Keratinocyte (primary cell): Measurements from ENCODE around the gene ALDH1L1. TPM values are rescaled to one million over a fixed set of nuclear protein-coding genes. Genes with fewer than 3 reads are reported as not detected.

ENCODE experiments used
- DNase-seq: peaks from one replicate; pipeline ENCODE4 v3.0.0-alpha.2; 2011; ENCODE audit warnings: low read depth, missing footprints, low spot score
- FAIRE-seq: peaks from 2 replicates; lab custom pipeline; 2011; peaks lifted over from hg19 to GRCh38; lab: Jason Lieb, UNC
- H2AFZ ChIP-seq: 2 replicates; pipeline ENCODE4 v1.6.0; 2012; ENCODE audit warnings: low read length, control low read depth, inconsistent platforms; ENCODE audit not compliant: control insufficient read depth
- H3K27ac ChIP-seq: 2 replicates; pipeline ENCODE4 v1.5.1; 2011; ENCODE audit warnings: low read length; ENCODE audit not compliant: control insufficient read depth, insufficient read depth
- H3K27me3 ChIP-seq: 3 replicates; pipeline ENCODE4 v1.6.0; 2011; ENCODE audit warnings: low read length; ENCODE audit not compliant: control insufficient read depth, insufficient read depth; ENCODE audit errors: extremely low read depth
- H3K36me3 ChIP-seq, 2 experiments: 2 replicates in 1 of 2; 3 replicates in 1 of 2; pipeline ENCODE4 v1.5.1; 2011; ENCODE audit warnings: low read length in 2 of 2, mild to moderate bottlenecking in 1 of 2; ENCODE audit not compliant: control insufficient read depth in 2 of 2, insufficient read depth in 2 of 2; ENCODE audit errors: extremely low read depth in 1 of 2
- H3K4me1 ChIP-seq: 3 replicates; pipeline ENCODE4 v1.5.1; 2011; ENCODE audit warnings: low read length; ENCODE audit not compliant: control insufficient read depth, insufficient read depth; ENCODE audit errors: extremely low read depth
- H3K4me2 ChIP-seq: 3 replicates; pipeline ENCODE4 v1.6.0; 2011; ENCODE audit warnings: low read depth, low read length; ENCODE audit not compliant: control insufficient read depth, insufficient read depth; ENCODE audit errors: extremely low read depth
- H3K4me3 ChIP-seq, 3 experiments: fragments of 200-600 bp in 1 of 3; sonication (generic) in 1 of 3; 2 replicates in 2 of 3; 3 replicates in 1 of 3; pipeline ENCODE4 v1.5.1; 2011 to 2016; ENCODE audit warnings: low read length in 3 of 3, mild to moderate bottlenecking in 3 of 3, control low read depth in 2 of 3, inconsistent platforms in 1 of 3, low read depth in 1 of 3, mixed read lengths in 1 of 3, mixed run types in 1 of 3, moderate library complexity in 1 of 3; ENCODE audit not compliant: control insufficient read depth in 2 of 3, insufficient read depth in 2 of 3; ENCODE audit errors: extremely low read depth in 1 of 3
- H3K79me2 ChIP-seq: 2 replicates; pipeline ENCODE4 v1.6.0; 2012; ENCODE audit warnings: low read length; ENCODE audit not compliant: control insufficient read depth, insufficient read depth
- H3K9ac ChIP-seq: 3 replicates; pipeline ENCODE4 v1.6.0; 2011; ENCODE audit warnings: low read length; ENCODE audit not compliant: control insufficient read depth, insufficient read depth; ENCODE audit errors: extremely low read depth
- H3K9me1 ChIP-seq: 3 replicates; pipeline ENCODE4 v1.6.0; 2011; ENCODE audit warnings: low read length; ENCODE audit not compliant: control insufficient read depth, insufficient read depth; ENCODE audit errors: extremely low read depth
- H3K9me3 ChIP-seq: 2 replicates; pipeline ENCODE4 v1.5.1; 2012; ENCODE audit warnings: low read depth, low read length; ENCODE audit not compliant: control insufficient read depth
- H4K20me1 ChIP-seq: 3 replicates; pipeline ENCODE4 v1.6.0; 2011; ENCODE audit warnings: low read length; ENCODE audit not compliant: control insufficient read depth, insufficient read depth; ENCODE audit errors: extremely low read depth
- CTCF ChIP-seq, 3 experiments: IDR thresholded peaks in 1 of 3; conservative IDR thresholded peaks in 1 of 3; optimal IDR thresholded peaks in 1 of 3; 2 replicates in 2 of 3; 3 replicates in 1 of 3; pipeline versions ENCODE3 to v1.5.1; 2011; ENCODE audit warnings: low read length in 3 of 3, mild to moderate bottlenecking in 3 of 3, moderate library complexity in 2 of 3, control low read depth in 1 of 3, inconsistent platforms in 1 of 3; ENCODE audit not compliant: insufficient read depth in 2 of 3; ENCODE audit errors: extremely low read depth in 1 of 3
- EZH2 ChIP-seq: IDR thresholded peaks from one replicate; pipeline ENCODE4 v1.6.1; 2012; ENCODE audit warnings: inconsistent platforms, mild to moderate bottlenecking, low read length, moderate library complexity
- dilution Hi-C: fragments of 300-500 bp; cut with MboI; formaldehyde crosslinking; loops from one replicate; pipeline ENCODE4 v1.7.0; 2020; ENCODE audit warnings: low sequenced_read_pairs; ENCODE audit not compliant: extremely low pct_ligation_motif_present
- polyA plus RNA-seq, 5 experiments: library from polyadenylated mRNA; depleted of rRNA in 3 of 5; stranded (reverse) in 3 of 5; stranded (forward) in 1 of 5; unstranded in 1 of 5; fragments of >200 nt; gene quantifications; 1 replicate in 1 of 5; 2 replicates in 3 of 5; 3 replicates in 1 of 5; pipeline versions ENCODE4 v1.2.1 to v1.2.3, GENCODE V29; 2011 to 2012; ENCODE audit warnings: missing spikeins in 2 of 5, low read depth in 1 of 5, low replicate concordance in 1 of 5

The ALDH1L1 gene
- polyA plus RNA-seq, 1 donor (not counting 4 experiments of a cell fraction or from before 2014, with no cell fraction given), result 0.35 TPM

- Histone ChIP-seq H3K4me1 (no peaks in the 10 kb centered on the region), H3K79me2 (no peaks in the 10 kb centered on the region), H2AFZ (no peak overlapping the region), H3K9me3 (no peaks in the 10 kb centered on the region), H3K9me1 (no peaks in the 10 kb centered on the region), H3K27ac (no peak overlapping the region), H3K4me2 (no peak overlapping the region), H3K36me3 (no peaks in the 10 kb centered on the region), H3K27me3 (peaks cover 7% of the 10 kb centered on the region), H3K4me3 (no peak overlapping the region), H4K20me1 (no peaks in the 10 kb centered on the region), H3K9ac (no peak overlapping the region)
- DNase-seq (no peak), FAIRE-seq (no peak)
- dilution Hi-C loops, result no loop called here
- TF ChIP-seq CTCF (optimal IDR thresholded peaks at IDR 0.05 in 1 of 3, IDR thresholded peaks at IDR 0.05 in 1 of 3, conservative IDR thresholded peaks at IDR 0.05 in 1 of 3; ENCODE audit: extremely low read depth in 1 of 3, insufficient read depth in 2 of 3, low read length in 3 of 3) (no peak), EZH2 (no peak)
These were observed 31.0 kb downstream of the ALDH1L1 start for GRCh38 chr3:126149256-126149902.

GRCh38 chr3:126147932-126148683 is 32.3 kb downstream of the ALDH1L1 start:
- FAIRE-seq (no peak), DNase-seq (no peak)
- Histone ChIP-seq H3K9me3 (no peaks in the 10 kb centered on the region), H3K9ac (no peak overlapping the region), H3K9me1 (no peaks in the 10 kb centered on the region), H4K20me1 (no peaks in the 10 kb centered on the region), H3K79me2 (no peaks in the 10 kb centered on the region), H2AFZ (no peak overlapping the region), H3K4me1 (no peaks in the 10 kb centered on the region), H3K27ac (no peak overlapping the region), H3K36me3 (no peaks in the 10 kb centered on the region), H3K4me2 (no peak overlapping the region), H3K27me3 (peaks cover 13% of the 10 kb centered on the region), H3K4me3 (no peak overlapping the region)
- TF ChIP-seq EZH2 (no peak), CTCF (optimal IDR thresholded peaks at IDR 0.05 in 1 of 3, IDR thresholded peaks at IDR 0.05 in 1 of 3, conservative IDR thresholded peaks at IDR 0.05 in 1 of 3; ENCODE audit: extremely low read depth in 1 of 3, insufficient read depth in 2 of 3, low read length in 3 of 3) (no peak)
- dilution Hi-C loops, result no loop called here
